ENCODE data around the gene POC1B.

POC1B gene

DNA sequence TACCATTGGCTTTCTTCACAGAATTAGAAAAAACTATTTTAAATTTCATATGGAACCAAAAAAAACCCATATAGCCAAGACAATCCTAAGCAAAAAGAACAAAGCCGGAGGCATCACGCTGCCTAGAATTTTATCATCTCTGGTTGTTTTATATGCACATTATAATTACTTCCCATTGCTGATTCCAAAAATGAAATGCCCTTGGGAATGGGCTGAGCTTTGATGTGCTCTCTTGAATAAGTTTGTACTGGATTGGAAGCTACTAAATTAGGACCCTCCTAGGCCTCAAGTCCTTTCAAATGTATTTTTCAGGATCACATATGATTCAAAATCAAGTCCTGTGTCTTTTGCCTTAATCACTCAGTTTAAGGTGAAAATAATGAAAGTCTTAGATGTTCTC is 114.6 kb downstream of the POC1B start:
- Histone ChIP-seq H3K4me1 (peaks cover 0 to 14% (median 9%) of the 10 kb centered on the region in 10 experiments; a peak in 10 of 20 replicates), H3K4me2 (no peak overlapping the region), H4K20me1 (no peaks in the 10 kb centered on the region), H3K27ac (no peak overlapping the region), H3K27me3 (no peaks in the 10 kb centered on the region), H3K36me3 (no peaks in the 10 kb centered on the region), H3K9me3 (replicated peaks in 1 of 11) (peaks cover 0 to 8% (median 0%) of the 10 kb centered on the region in 11 experiments; a peak in 3 of 22 replicates), H3K9ac (no peak overlapping the region), H3K4me3 (no peak overlapping the region)
- no peak for TF ChIP-seq Cebpa-rat (IDR thresholded peaks at IDR 0.05)

- no peak for TF ChIP-seq Cebpa-rat (IDR thresholded peaks at IDR 0.05)
- Histone ChIP-seq H3K4me2 (peak overlapping the region in 2 of 11 experiments; percentile 10 to 28; a peak in 4 of 22 replicates), H3K4me1 (peaks cover 0 to 11% (median 0%) of the 10 kb centered on the region in 10 experiments; a peak in 4 of 20 replicates), H3K4me3 (no peak overlapping the region), H3K9ac (no peak overlapping the region), H3K27me3 (no peaks in the 10 kb centered on the region), H3K27ac (no peak overlapping the region), H4K20me1 (no peaks in the 10 kb centered on the region), H3K36me3 (0 out of 22 replicates have a peak, but pooled peaks cover 0 to 3% (median 0%) of the 10 kb centered on the region in 11 experiments), H3K9me3 (replicated peaks in 1 of 11) (0 out of 22 replicates have a peak, but pooled peaks cover 0 to 9% (median 0%) of the 10 kb centered on the region in 11 experiments)
Observed at GRCh38 chr12:89405626-89406345, 120.1 kb downstream of the POC1B start.

GRCh38 chr12:89401433-89402058 is 124.3 kb downstream of the POC1B start:
- Histone ChIP-seq H3K9ac (no peak overlapping the region), H3K36me3 (peaks cover 0 to 5% (median 0%) of the 10 kb centered on the region in 11 experiments; a peak in 1 of 22 replicates), H3K4me1 (peaks cover 0 to 11% (median 0%) of the 10 kb centered on the region in 10 experiments; a peak in 4 of 20 replicates), H3K27ac (no peak overlapping the region), H3K4me3 (no peak overlapping the region), H3K27me3 (no peaks in the 10 kb centered on the region), H3K9me3 (replicated peaks in 1 of 11) (0 out of 22 replicates have a peak, but pooled peaks cover 0 to 9% (median 0%) of the 10 kb centered on the region in 11 experiments), H4K20me1 (no peaks in the 10 kb centered on the region), H3K4me2 (no peak overlapping the region)
- TF ChIP-seq Cebpa-rat (IDR thresholded peaks at IDR 0.05): no peak

DNA sequence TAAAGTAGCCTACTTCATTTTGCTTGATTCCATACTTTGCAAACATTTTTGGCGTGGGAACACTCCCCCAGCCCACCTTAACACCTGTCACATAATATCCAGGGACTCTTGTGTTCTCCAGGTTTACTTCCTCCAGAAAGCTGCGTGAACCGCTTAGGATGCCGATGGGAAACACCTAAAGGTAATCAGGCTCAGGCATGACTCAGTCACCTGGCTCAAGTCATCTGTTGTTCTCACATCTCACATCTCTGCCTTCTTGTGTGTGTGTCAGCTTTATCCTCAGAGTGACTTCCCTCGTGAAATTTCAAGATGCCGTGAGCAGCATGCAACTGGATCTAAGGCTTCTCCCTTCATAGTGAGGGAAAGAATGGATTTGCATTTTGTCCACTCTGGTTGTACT is 125.4 kb downstream of the POC1B start:
- H3K4me3 ChIP-seq: no peak overlapping the region
- no peak overlapping the region for H3K9ac ChIP-seq
- H4K20me1 ChIP-seq: no peaks in the 10 kb centered on the region
- no peaks in the 10 kb centered on the region for H3K27me3 ChIP-seq
- H3K36me3 ChIP-seq: peaks cover 0 to 5% (median 0%) of the 10 kb centered on the region in 11 experiments; a peak in 1 of 22 replicates
- 0 out of 22 replicates have a peak, but pooled peaks cover 0 to 9% (median 0%) of the 10 kb centered on the region in 11 experiments for H3K9me3 ChIP-seq (replicated peaks in 1 of 11)
- no peaks in the 10 kb centered on the region for H3K4me1 ChIP-seq
- no peak overlapping the region for H3K27ac ChIP-seq
- TF ChIP-seq Cebpa-rat (IDR thresholded peaks at IDR 0.05): no peak
- H3K4me2 ChIP-seq: no peak overlapping the region

DNA sequence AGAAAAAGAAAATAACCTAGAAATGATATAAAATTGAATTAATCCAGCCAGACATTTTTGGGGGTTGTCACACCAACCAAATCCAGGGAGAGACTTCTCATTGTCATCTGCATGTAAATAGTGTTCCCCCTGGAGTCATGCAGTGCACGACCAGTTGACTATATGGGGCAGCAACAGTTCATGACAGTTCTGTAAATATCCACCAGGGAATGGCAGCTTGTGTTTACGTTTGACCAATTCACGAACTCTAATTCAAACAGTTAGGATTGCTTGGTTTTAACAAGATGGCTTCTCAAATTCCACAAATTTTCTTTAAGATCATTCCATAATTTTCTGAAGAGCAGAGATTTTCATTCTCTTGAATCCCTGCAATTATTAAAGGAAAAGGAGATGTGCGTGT is 130.1 kb downstream of the POC1B start:
- Histone ChIP-seq H3K4me2 (no peak overlapping the region), H3K36me3 (peaks cover 0 to 1% (median 0%) of the 10 kb centered on the region in 11 experiments; a peak in 1 of 22 replicates), H3K9me3 (replicated peaks in 1 of 11) (no peaks in the 10 kb centered on the region), H4K20me1 (no peaks in the 10 kb centered on the region), H3K27ac (no peak overlapping the region), H3K4me1 (peaks cover 0 to 32% (median 10%) of the 10 kb centered on the region in 10 experiments; a peak in 14 of 20 replicates), H3K9ac (no peak overlapping the region), H3K27me3 (no peaks in the 10 kb centered on the region), H3K4me3 (no peak overlapping the region)
- no peak for TF ChIP-seq Cebpa-rat (IDR thresholded peaks at IDR 0.05)

GRCh38 chr12:89393551-89394121 is 132.2 kb downstream of the POC1B start:
- Histone ChIP-seq H3K9ac (no peak overlapping the region), H3K36me3 (no peaks in the 10 kb centered on the region), H3K4me2 (peak overlapping the region in 5 of 11 experiments; percentile 26 to 55 (median 39); a peak in 8 of 22 replicates), H3K4me3 (no peak overlapping the region), H3K27me3 (no peaks in the 10 kb centered on the region), H3K4me1 (peaks cover 7 to 53% (median 25%) of the 10 kb centered on the region in 10 experiments), H3K27ac (peak overlapping the region in 1 of 11 experiments; percentile 19; a peak in 1 of 22 replicates), H3K9me3 (replicated peaks in 1 of 11) (no peaks in the 10 kb centered on the region), H4K20me1 (no peaks in the 10 kb centered on the region)
- TF ChIP-seq Cebpa-rat (IDR thresholded peaks at IDR 0.05): no peak

GRCh38 chr12:89392391-89392790 is 133.5 kb downstream of the POC1B start:
- H3K4me1 ChIP-seq: peaks cover 7 to 53% (median 25%) of the 10 kb centered on the region in 10 experiments

DNA sequence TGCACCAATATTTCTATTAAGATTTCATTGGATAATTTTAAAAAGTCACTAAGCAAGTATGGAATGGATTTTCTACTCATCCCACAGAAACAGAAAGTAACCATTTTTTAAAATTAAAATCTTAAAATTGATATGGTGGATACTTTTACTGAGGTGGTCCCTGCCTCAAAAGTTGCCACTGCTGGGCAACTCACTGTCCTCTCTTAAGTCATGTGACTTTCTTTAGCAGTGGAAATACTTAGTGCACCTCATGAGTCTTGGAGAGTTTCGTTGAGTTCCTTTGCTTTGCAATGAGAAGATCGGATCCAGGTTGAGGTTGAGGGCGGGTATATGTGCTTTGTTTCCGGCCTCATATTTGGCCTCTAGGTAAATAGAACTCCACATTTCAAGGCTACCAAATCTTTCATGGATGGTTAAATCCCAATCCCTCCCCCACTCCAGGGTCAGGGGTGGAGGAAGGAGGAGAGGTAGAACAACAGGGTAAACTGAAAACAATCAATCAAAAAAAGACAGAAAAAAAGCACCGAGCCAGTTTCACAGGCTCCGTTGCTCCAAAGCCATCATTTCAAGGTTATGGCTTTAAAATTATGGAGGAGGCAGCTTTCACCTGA is 134.0 kb downstream of the POC1B start:
- TF ChIP-seq Cebpa-rat (IDR thresholded peaks at IDR 0.05): no peak
- Histone ChIP-seq H3K9me3 (replicated peaks in 1 of 11) (no peaks in the 10 kb centered on the region), H3K4me3 (no peak overlapping the region), H3K4me1 (peaks cover 7 to 53% (median 25%) of the 10 kb centered on the region in 10 experiments), H3K27me3 (no peaks in the 10 kb centered on the region), H3K9ac (no peak overlapping the region), H3K27ac (peak overlapping the region in 4 of 11 experiments; percentile 18 to 70 (median 59); a peak in 7 of 22 replicates), H4K20me1 (no peaks in the 10 kb centered on the region), H3K36me3 (no peaks in the 10 kb centered on the region), H3K4me2 (peak overlapping the region in 4 of 11 experiments; percentile 52 to 69 (median 60); a peak in 8 of 22 replicates)

More at GRCh38 chr12:89392391-89392790, 133.5 kb downstream of the POC1B start:
- Histone ChIP-seq H3K27ac (no peak overlapping the region), H3K36me3 (no peaks in the 10 kb centered on the region), H4K20me1 (no peaks in the 10 kb centered on the region), H3K4me2 (peak overlapping the region in 2 of 11 experiments; percentile 67 to 69; a peak in 2 of 22 replicates), H3K9ac (no peak overlapping the region), H3K27me3 (no peaks in the 10 kb centered on the region), H3K4me3 (no peak overlapping the region), H3K9me3 (replicated peaks in 1 of 11) (no peaks in the 10 kb centered on the region)
- TF ChIP-seq Cebpa-rat (IDR thresholded peaks at IDR 0.05): no peak

Measured in BLaER1 treated with 17β-estradiol and CSF1 and Interleukin-3, amounts not matched to agents 10 nM and 100 nM (cell line).